GM23248 (cell line): ENCODE data around the gene CDKN2AIPNL.

Source experiments
- EZH2 ChIP-seq: fragments of 200-600 bp; sonication (generic); IDR thresholded peaks from 2 replicates; pipeline ENCODE4 v1.6.1; 2018; ENCODE audit warnings: antibody characterized with exemption, mild to moderate bottlenecking; ENCODE audit not compliant: insufficient read depth, poor library complexity, severe bottlenecking
- EZH2phosphoT487 ChIP-seq: fragments of 200-600 bp; sonication (generic); IDR thresholded peaks from 2 replicates; pipeline ENCODE4 v1.6.1; 2018; ENCODE audit warnings: antibody characterized with exemption, moderate library complexity, mild to moderate bottlenecking, low read depth; ENCODE audit not compliant: insufficient read depth

GRCh38 chr5:134437847-134438581 is 26.3 kb upstream of the CDKN2AIPNL start:
- TF ChIP-seq EZH2: no peak
- no peak for TF ChIP-seq EZH2phosphoT487
